Cardiac atrium fibroblast (primary cell): ENCODE data around the gene EPM2A. TPM values are rescaled to one million over a fixed set of nuclear protein-coding genes. Genes with fewer than 3 reads are reported as not detected.

Source experiments
- total RNA-seq: library from RNA; depleted of rRNA; stranded (reverse); fragments of >200 nt; gene quantifications from 2 replicates; pipeline ENCODE4 v1.2.3, GENCODE V29; 2015

The EPM2A gene
- total RNA-seq: 3.4 and 7.2 TPM in 2 replicates

DNA sequence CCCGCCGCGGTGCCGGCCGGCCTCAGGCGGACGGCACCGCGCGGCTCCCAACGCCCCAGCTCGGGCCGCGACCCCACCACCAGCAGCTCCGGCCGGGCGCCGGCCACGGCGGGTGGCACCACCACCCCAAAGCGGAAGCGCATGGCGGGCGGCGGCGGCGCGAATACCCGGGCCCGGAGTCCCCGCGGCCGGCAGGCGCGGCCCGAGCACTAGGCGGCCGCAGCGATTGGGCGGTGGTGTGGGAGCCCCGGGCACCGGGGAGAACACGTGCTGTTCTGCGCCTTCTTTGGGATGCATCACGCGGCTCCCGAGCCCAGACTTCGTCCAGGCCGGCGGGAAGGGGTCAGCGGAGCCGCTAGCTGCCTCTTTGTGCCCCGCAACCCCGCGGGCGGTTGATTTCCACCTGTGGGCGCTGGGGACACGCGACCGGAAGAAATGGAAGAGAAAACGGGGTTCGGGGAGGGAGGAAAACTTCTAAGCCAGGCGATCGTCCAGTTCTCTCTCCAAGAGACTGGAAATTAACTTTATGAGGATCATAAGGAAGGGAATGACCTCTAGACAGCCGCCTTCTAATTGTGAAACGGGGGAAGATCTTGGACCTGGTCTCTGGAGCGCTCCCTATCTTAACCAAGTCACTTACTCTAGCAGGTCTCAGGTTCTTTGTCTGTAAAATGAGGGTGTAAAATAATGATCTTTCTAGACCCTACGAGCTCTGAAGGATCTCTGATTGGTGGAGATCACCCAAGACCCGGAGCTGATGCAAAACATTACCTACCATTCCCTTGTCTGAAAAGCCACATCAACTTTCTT, at the start of gene EPM2A:
Gene EPM2A (minus strand): TSS at position 165 of the 810 bp plus-strand sequence. CDS start 22 bp downstream, at position 143.

Other genes with a start within 250 kb of the EPM2A start
- gene FBXO30, start 79.3 kb upstream of the EPM2A start, total RNA-seq: 6.7 and 8.7 TPM in 2 replicates
- 7.2 and 8.1 TPM in 2 replicates for gene SHPRH, start 228.8 kb upstream of the EPM2A start, total RNA-seq